ENCODE data around the gene ZNF629. TPM values are rescaled to one million over a fixed set of nuclear protein-coding genes. Genes with fewer than 3 reads are reported as not detected.

The ZNF629 gene
- polyA plus RNA-seq, 1 donor from 2014 or later = 10.4 TPM

DNA sequence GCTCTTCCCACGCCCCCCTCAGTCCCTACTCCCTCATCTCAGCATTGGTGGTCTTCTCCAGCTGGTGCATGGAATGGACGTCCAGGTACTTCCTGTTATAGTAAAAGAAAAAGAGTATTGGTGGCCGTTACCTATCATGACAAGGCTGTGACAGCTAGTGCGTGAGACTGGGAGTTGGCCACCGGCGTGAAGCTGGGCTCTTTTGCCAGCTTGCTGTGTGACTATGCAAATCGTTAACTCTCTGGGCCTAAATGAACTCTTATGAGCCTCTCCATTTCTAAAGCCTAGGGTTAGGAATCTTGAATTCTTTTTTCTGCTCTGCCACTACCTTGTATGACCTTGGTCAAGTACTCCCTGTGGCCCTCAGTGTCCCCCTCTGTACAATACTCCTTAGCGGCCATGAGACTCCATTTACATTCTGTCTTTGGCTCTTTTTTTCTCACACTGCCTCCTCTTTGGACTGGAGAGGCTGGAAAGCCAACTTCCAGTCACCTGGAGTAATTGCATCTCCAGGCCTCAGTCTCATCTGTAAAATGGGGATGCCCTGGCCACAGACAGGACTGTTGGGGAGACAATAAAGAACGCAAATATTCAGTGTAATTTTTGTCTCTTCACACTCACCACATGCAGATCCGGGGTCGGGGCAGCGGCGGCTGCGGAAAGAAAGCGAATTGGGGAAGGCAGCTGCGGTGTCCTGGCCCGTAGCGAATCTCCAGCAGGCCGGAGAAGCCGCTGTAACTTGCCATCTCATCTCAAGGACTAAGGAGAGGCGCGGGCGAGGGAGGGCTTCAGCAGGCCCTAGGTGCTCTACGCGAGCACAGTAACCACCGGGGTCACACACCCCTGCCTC, 26.2 kb downstream of the ZNF629 start:
- no peak overlapping the region for H2AFZ ChIP-seq (ENCODE audit: low read depth, low read length)
- H3K27me3 ChIP-seq (ENCODE audit: insufficient read depth, low read depth, low read length) = no peaks in the 10 kb centered on the region
- peak overlapping the region; percentile 78 for H3K4me2 ChIP-seq (ENCODE audit: low read length)
- H3K9ac ChIP-seq (ENCODE audit: low read length) = peak overlapping the region; percentile 86
- H3K4me3 ChIP-seq (ENCODE audit: low read length) = peak overlapping the region; percentile 91
- H3K9me3 ChIP-seq (ENCODE audit: low read length) = no peaks in the 10 kb centered on the region
- H3K79me2 ChIP-seq (replicated peaks; ENCODE audit: insufficient read depth, low read length) = peaks cover 26% of the 10 kb centered on the region
- TF ChIP-seq POLR2AphosphoS5 (IDR thresholded peaks at IDR 0.05) (peak; percentile 0), TAF1 (IDR thresholded peaks at IDR 0.05; ENCODE audit: low read depth) (no peak)
- no peaks in the 10 kb centered on the region for H3K9me2 ChIP-seq (ENCODE audit: insufficient read depth, low read length)
- H3K27ac ChIP-seq (ENCODE audit: low read length) = peak overlapping the region; percentile 81
- no peaks in the 10 kb centered on the region for H3K36me3 ChIP-seq (ENCODE audit: insufficient read depth, low read length)
- H4K20me1 ChIP-seq (ENCODE audit: insufficient read depth) = no peaks in the 10 kb centered on the region
- H3F3A ChIP-seq (ENCODE audit: insufficient read depth, low read length, poor library complexity, severe bottlenecking) = no peaks in the 10 kb centered on the region

DNA sequence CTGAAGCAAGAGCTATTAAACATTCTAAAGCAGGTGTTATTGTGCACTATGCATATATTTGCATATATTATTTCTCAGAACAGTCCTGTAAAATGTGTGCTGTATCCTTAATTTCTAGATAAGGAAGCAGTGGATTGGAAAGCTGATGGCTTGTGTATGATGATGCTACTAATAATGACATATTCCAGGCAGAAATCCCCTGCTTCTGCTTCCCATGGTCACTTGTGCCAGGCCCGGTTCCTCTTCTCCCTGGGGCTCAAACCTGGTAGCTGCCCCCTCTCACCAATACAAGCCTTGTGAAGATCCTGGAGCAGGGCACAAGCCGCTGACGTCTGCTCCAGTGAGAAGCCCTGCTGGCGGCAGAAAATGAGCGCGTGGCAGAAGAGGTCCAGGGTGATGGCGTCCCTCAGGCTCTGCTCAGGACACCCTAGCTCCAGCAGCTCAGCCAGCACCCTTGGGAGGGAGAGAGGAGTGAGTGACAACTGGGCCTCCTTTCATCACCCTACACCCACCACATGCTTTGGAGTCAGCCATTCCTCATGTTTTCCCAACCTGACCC, 26.9 kb downstream of the ZNF629 start:
- no peaks in the 10 kb centered on the region for H3F3A ChIP-seq (ENCODE audit: insufficient read depth, low read length, poor library complexity, severe bottlenecking)
- H2AFZ ChIP-seq (ENCODE audit: low read depth, low read length) = no peak overlapping the region
- H3K27ac ChIP-seq (ENCODE audit: low read length) = no peak overlapping the region
- no peak overlapping the region for H3K9ac ChIP-seq (ENCODE audit: low read length)
- no peaks in the 10 kb centered on the region for H3K36me3 ChIP-seq (ENCODE audit: insufficient read depth, low read length)
- no peaks in the 10 kb centered on the region for H3K9me2 ChIP-seq (ENCODE audit: insufficient read depth, low read length)
- H3K4me2 ChIP-seq (ENCODE audit: low read length) = peak overlapping the region; percentile 78
- TF ChIP-seq POLR2AphosphoS5 (IDR thresholded peaks at IDR 0.05) (no peak), RAD21 (conservative IDR thresholded peaks at IDR 0.05) (no peak), TAF1 (IDR thresholded peaks at IDR 0.05; ENCODE audit: low read depth) (no peak), CTCF (IDR thresholded peaks at IDR 0.05; ENCODE audit: poor library complexity, severe bottlenecking) (no peak), SMC3 (conservative IDR thresholded peaks at IDR 0.05; ENCODE audit: poor library complexity) (no peak), EP300 (conservative IDR thresholded peaks at IDR 0.05; ENCODE audit: poor library complexity, severe bottlenecking) (no peak), MXI1 (conservative IDR thresholded peaks at IDR 0.05; ENCODE audit: poor library complexity, severe bottlenecking) (no peak)
- TF ChIP-seq, protein P1, sequence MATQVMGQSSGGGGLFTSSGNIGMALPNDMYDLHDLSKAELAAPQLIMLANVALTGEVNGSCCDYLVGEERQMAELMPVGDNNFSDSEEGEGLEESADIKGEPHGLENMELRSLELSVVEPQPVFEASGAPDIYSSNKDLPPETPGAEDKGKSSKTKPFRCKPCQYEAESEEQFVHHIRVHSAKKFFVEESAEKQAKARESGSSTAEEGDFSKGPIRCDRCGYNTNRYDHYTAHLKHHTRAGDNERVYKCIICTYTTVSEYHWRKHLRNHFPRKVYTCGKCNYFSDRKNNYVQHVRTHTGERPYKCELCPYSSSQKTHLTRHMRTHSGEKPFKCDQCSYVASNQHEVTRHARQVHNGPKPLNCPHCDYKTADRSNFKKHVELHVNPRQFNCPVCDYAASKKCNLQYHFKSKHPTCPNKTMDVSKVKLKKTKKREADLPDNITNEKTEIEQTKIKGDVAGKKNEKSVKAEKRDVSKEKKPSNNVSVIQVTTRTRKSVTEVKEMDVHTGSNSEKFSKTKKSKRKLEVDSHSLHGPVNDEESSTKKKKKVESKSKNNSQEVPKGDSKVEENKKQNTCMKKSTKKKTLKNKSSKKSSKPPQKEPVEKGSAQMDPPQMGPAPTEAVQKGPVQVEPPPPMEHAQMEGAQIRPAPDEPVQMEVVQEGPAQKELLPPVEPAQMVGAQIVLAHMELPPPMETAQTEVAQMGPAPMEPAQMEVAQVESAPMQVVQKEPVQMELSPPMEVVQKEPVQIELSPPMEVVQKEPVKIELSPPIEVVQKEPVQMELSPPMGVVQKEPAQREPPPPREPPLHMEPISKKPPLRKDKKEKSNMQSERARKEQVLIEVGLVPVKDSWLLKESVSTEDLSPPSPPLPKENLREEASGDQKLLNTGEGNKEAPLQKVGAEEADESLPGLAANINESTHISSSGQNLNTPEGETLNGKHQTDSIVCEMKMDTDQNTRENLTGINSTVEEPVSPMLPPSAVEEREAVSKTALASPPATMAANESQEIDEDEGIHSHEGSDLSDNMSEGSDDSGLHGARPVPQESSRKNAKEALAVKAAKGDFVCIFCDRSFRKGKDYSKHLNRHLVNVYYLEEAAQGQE (IDR thresholded peaks at IDR 0.05; ENCODE audit: borderline replicate concordance) = no peak
- no peaks in the 10 kb centered on the region for H3K9me3 ChIP-seq (ENCODE audit: low read length)
- H3K4me3 ChIP-seq (ENCODE audit: low read length) = peak overlapping the region; percentile 91
- H3K79me2 ChIP-seq (replicated peaks; ENCODE audit: insufficient read depth, low read length) = peaks cover 26% of the 10 kb centered on the region
- no peaks in the 10 kb centered on the region for H3K27me3 ChIP-seq (ENCODE audit: insufficient read depth, low read depth, low read length)
- H4K20me1 ChIP-seq (ENCODE audit: insufficient read depth) = no peaks in the 10 kb centered on the region
